Measurements from ENCODE around the gene SCRT2.
"Not testable (repeated sequence)": the region's sequence is repeated elsewhere in the genome, so short reads cannot be mapped to it uniquely, and the experiment has no call there.

DNA sequence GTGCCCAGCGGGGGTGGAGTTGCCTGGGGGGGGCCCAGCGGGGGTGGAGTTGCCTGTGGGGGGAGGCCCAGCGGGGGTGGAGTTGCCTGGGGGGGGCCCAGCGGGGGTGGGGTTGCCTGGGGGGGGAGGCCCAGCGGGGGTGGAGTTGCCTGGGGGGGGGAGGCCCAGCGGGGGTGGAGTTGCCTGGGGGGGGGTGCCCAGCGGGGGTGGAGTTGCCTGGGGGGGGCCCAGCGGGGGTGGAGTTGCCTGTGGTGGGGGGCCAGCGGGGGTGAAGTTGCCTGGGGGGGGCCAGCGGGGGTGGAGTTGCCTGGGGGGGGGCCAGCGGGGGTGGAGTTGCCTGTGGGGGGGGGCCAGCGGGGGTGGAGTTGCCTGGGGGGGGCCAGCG is 33.6 kb downstream of the SCRT2 start:
- not testable (repeated sequence) for TF ChIP-seq CTCF (conservative IDR thresholded peaks at IDR 0.05; ENCODE audit: low read depth, low read length); FOS (IDR thresholded peaks at IDR 0.05; ENCODE audit: low read depth, low read length); USF2 (IDR thresholded peaks at IDR 0.05; ENCODE audit: low read depth, low read length); RFX5 (IDR thresholded peaks at IDR 0.05; ENCODE audit: low read depth, low read length); MAFK (IDR thresholded peaks at IDR 0.05; ENCODE audit: low read depth, low read length); POLR2A (IDR thresholded peaks at IDR 0.05; ENCODE audit: low read depth, low read length); CHD1 (IDR thresholded peaks at IDR 0.05; ENCODE audit: low read depth, low read length); SMC3 (IDR thresholded peaks at IDR 0.05; ENCODE audit: low read depth, low read length); CEBPB (IDR thresholded peaks at IDR 0.05; ENCODE audit: low read depth, low read length); BHLHE40 (IDR thresholded peaks at IDR 0.05; ENCODE audit: low read depth, low read length); RAD21 (IDR thresholded peaks at IDR 0.05; ENCODE audit: low read length); RCOR1 (IDR thresholded peaks at IDR 0.05; ENCODE audit: insufficient replicate concordance, low read length)
- TF ChIP-seq, protein P1, sequence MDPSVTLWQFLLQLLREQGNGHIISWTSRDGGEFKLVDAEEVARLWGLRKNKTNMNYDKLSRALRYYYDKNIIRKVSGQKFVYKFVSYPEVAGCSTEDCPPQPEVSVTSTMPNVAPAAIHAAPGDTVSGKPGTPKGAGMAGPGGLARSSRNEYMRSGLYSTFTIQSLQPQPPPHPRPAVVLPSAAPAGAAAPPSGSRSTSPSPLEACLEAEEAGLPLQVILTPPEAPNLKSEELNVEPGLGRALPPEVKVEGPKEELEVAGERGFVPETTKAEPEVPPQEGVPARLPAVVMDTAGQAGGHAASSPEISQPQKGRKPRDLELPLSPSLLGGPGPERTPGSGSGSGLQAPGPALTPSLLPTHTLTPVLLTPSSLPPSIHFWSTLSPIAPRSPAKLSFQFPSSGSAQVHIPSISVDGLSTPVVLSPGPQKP (IDR thresholded peaks at IDR 0.05; ENCODE audit: borderline replicate concordance, low read depth, low read length) = not testable (repeated sequence)
